Muscle layer of duodenum (tissue), 2 donors: ENCODE data around the gene HPS5.
"Not testable (repeated sequence)": the region's sequence is repeated elsewhere in the genome, so short reads cannot be mapped to it uniquely, and the experiment has no call there.

ENCODE experiments used
- H3K27ac ChIP-seq: one replicate; pipeline ENCODE4 v1.7.0; 2013; ENCODE audit warnings: mild to moderate bottlenecking, low read length
- H3K27me3 ChIP-seq: one replicate; pipeline ENCODE4 v1.7.0; 2013; ENCODE audit warnings: low read depth, mild to moderate bottlenecking, control low read depth, low read length
- H3K36me3 ChIP-seq, 2 donors: one replicate each; pipeline ENCODE4 v1.7.0; 2013; ENCODE audit warnings: low read length in 2 of 2, control low read depth in 1 of 2, mild to moderate bottlenecking in 1 of 2; ENCODE audit not compliant: insufficient read depth in 2 of 2, control insufficient read depth in 1 of 2
- H3K4me1 ChIP-seq, 2 donors: one replicate each; pipeline ENCODE4 v1.7.0; 2013; ENCODE audit warnings: low read length in 2 of 2, mild to moderate bottlenecking in 2 of 2, control low read depth in 1 of 2, moderate library complexity in 1 of 2; ENCODE audit not compliant: insufficient read depth in 2 of 2, control insufficient read depth in 1 of 2
- H3K4me3 ChIP-seq, 2 donors: one replicate each; pipeline ENCODE4 v1.7.0; 2013; ENCODE audit warnings: low read length in 2 of 2, low read depth in 1 of 2, mild to moderate bottlenecking in 1 of 2
- H3K9me3 ChIP-seq, 2 donors: one replicate each; pipeline ENCODE4 v1.7.0; 2013; ENCODE audit warnings: low read length in 2 of 2, control low read depth in 1 of 2, mild to moderate bottlenecking in 1 of 2; ENCODE audit not compliant: control insufficient read depth in 1 of 2
- donor health status: healthy.

Gene HPS5

GRCh38 chr11:18253233-18253632, 68.7 kb downstream of the HPS5 start:
- Histone ChIP-seq H3K27me3 (no peaks in the 10 kb centered on the region), H3K9me3 (no peaks in the 10 kb centered on the region), H3K4me3 (no peak overlapping the region), H3K36me3 (no peaks in the 10 kb centered on the region), H3K4me1 (no peaks in the 10 kb centered on the region), H3K27ac (no peak overlapping the region)

- no peaks in the 10 kb centered on the region for H3K36me3 ChIP-seq
- no peaks in the 10 kb centered on the region for H3K4me1 ChIP-seq
- no peak within 1 kb of the TSS for H3K27ac ChIP-seq
- H3K4me3 ChIP-seq: no peak within 1 kb of the TSS
- no peaks in the 10 kb centered on the region for H3K27me3 ChIP-seq
- no peaks in the 10 kb centered on the region for H3K9me3 ChIP-seq
These were observed 73.4 kb downstream of the HPS5 start, which contains the start of gene SAA2 for GRCh38 chr11:18248561-18248960. SAA2 (minus strand) TSS chr11:18248668; CDS start chr11:18248011, 657 bp downstream.

GRCh38 chr11:18247191-18247581, 74.8 kb downstream of the HPS5 start:
- not testable (repeated sequence) for H3K27ac ChIP-seq, H3K9me3 ChIP-seq, H3K4me3 ChIP-seq, H3K27me3 ChIP-seq, H3K36me3 ChIP-seq, H3K4me1 ChIP-seq

GRCh38 chr11:18246379-18247190, 75.4 kb downstream of the HPS5 start:
- H3K9me3 ChIP-seq, H3K36me3 ChIP-seq, H3K4me1 ChIP-seq, H3K27ac ChIP-seq, H3K4me3 ChIP-seq, H3K27me3 ChIP-seq: not testable (repeated sequence)

GRCh38 chr11:18245396-18245795, 76.5 kb downstream of the HPS5 start:
- Histone ChIP-seq H3K4me3 (no peak overlapping the region), H3K4me1 (no peaks in the 10 kb centered on the region), H3K27me3 (no peaks in the 10 kb centered on the region), H3K27ac (no peak overlapping the region), H3K9me3 (no peaks in the 10 kb centered on the region), H3K36me3 (no peaks in the 10 kb centered on the region)

GRCh38 chr11:18243783-18244362, 78.1 kb downstream of the HPS5 start:
- no peak overlapping the region for H3K27ac ChIP-seq

GRCh38 chr11:18239655-18240054, 82.3 kb downstream of the HPS5 start:
- Histone ChIP-seq H3K4me1 (no peaks in the 10 kb centered on the region), H3K27me3 (no peaks in the 10 kb centered on the region), H3K27ac (no peak overlapping the region)

More at GRCh38 chr11:18243783-18244362, 78.1 kb downstream of the HPS5 start:
- Histone ChIP-seq H3K36me3 (no peaks in the 10 kb centered on the region), H3K4me1 (no peaks in the 10 kb centered on the region), H3K27me3 (no peaks in the 10 kb centered on the region), H3K9me3 (no peaks in the 10 kb centered on the region), H3K4me3 (no peak overlapping the region)

GRCh38 chr11:18236664-18237356, 85.1 kb downstream of the HPS5 start, which contains the start of gene SAA4:
SAA4 (minus strand) TSS chr11:18236802; CDS start chr11:18235926, 876 bp downstream.
- Histone ChIP-seq H3K9me3 (no peaks in the 10 kb centered on the region), H3K4me1 (no peaks in the 10 kb centered on the region), H3K27me3 (no peaks in the 10 kb centered on the region), H3K27ac (no peak within 1 kb of the TSS), H3K4me3 (no peak within 1 kb of the TSS), H3K36me3 (no peaks in the 10 kb centered on the region)

More at GRCh38 chr11:18239655-18240054, 82.3 kb downstream of the HPS5 start:
- no peak overlapping the region for H3K4me3 ChIP-seq
- no peaks in the 10 kb centered on the region for H3K9me3 ChIP-seq
- H3K36me3 ChIP-seq: no peaks in the 10 kb centered on the region

- H3K36me3 ChIP-seq: no peaks in the 10 kb centered on the region
- H3K27ac ChIP-seq: no peak overlapping the region
- H3K9me3 ChIP-seq: no peaks in the 10 kb centered on the region
- H3K4me1 ChIP-seq: no peaks in the 10 kb centered on the region
- no peak overlapping the region for H3K4me3 ChIP-seq
- H3K27me3 ChIP-seq: no peaks in the 10 kb centered on the region
These were observed 86.3 kb downstream of the HPS5 start for GRCh38 chr11:18235394-18236334.

GRCh38 chr11:18233912-18234311, 88.0 kb downstream of the HPS5 start:
- no peaks in the 10 kb centered on the region for H3K36me3 ChIP-seq
- H3K4me1 ChIP-seq: no peaks in the 10 kb centered on the region
- no peaks in the 10 kb centered on the region for H3K27me3 ChIP-seq
- H3K27ac ChIP-seq: no peak overlapping the region
- H3K9me3 ChIP-seq: no peaks in the 10 kb centered on the region
- H3K4me3 ChIP-seq: no peak overlapping the region
